Thyroid gland (tissue), 4 donors: ENCODE results near the gene HSPA6. TPM values are rescaled to one million over a fixed set of nuclear protein-coding genes. Genes with fewer than 3 reads are reported as not detected.
A peak's percentile ranks its signal among the peaks of the same experiment; 100 is the strongest.
"Not testable (repeated sequence)": the region's sequence is repeated elsewhere in the genome, so short reads cannot be mapped to it uniquely, and the experiment has no call there.

ENCODE experiments used
- DNase-seq, 2 donors: peaks; one replicate each; pipeline ENCODE4 v3.0.0-alpha.2; 2019
- H3K27ac ChIP-seq, 3 donors: fragments of 200-600 bp; sonication (generic); 1 replicate in 2 of 3; 2 replicates in 1 of 3; pipeline ENCODE4 v1.5.1; 2016 to 2019; ENCODE audit warnings: mild to moderate bottlenecking in 1 of 3, moderate library complexity in 1 of 3
- H3K27me3 ChIP-seq: fragments of 200-600 bp; sonication (generic); one replicate; pipeline ENCODE4 v1.5.1; 2019
- H3K36me3 ChIP-seq, 2 donors: fragments of 200-600 bp; sonication (generic); one replicate each; pipeline ENCODE4 v1.5.1; 2016 to 2019
- H3K4me1 ChIP-seq, 2 donors: fragments of 200-600 bp; sonication (generic); one replicate each; pipeline ENCODE4 v1.5.1; 2017 to 2019
- H3K4me3 ChIP-seq, 3 donors: fragments of 200-600 bp; sonication (generic); replicated peaks in 1 of 3; 1 replicate in 2 of 3; 2 replicates in 1 of 3; pipeline ENCODE4 v1.5.1; 2016; ENCODE audit warnings: mild to moderate bottlenecking in 1 of 3
- H3K9me3 ChIP-seq: fragments of 200-600 bp; sonication (generic); one replicate; pipeline ENCODE4 v1.5.1; 2017
- POLR2A ChIP-seq, 2 donors: fragments of 450-650 bp; IDR thresholded peaks; one replicate each; pipeline ENCODE4 v1.6.1; 2017; ENCODE audit warnings: antibody characterized with exemption in 2 of 2, mild to moderate bottlenecking in 2 of 2, moderate library complexity in 1 of 2
- WGBS, 2 donors: methylation state at CpG; one replicate each; pipeline ENCODE4 v1.1.5; 2017; 5-methylcytosine and 5-hydroxymethylcytosine counted together
- intact Hi-C: fragments of 100-400 bp; cut with DNase I; formaldehyde crosslinking; loops from one replicate; pipeline ENCODE4 v1.15.1; 2023
- total RNA-seq, 4 donors: library from RNA; depleted of rRNA; stranded (reverse); fragments of >200 nt; gene quantifications; one replicate each; pipeline ENCODE4 v1.2.3, GENCODE V29; 2016

Gene HSPA6
- total RNA-seq, 4 donors from 2014 or later: 0.75 to 4.7 (median 2.7) TPM

GRCh38 chr1:161530671-161531641 lies 6.6 kb downstream of the HSPA6 start:
- H3K36me3 ChIP-seq, intact Hi-C loops, H3K27me3 ChIP-seq, H3K4me1 ChIP-seq, H3K9me3 ChIP-seq: not testable (repeated sequence)
- WGBS, 2 donors: 1 to 2% methylated on average over 55 to 56 of the region's 56 CpGs
- peak in 1 of 2 donors; percentile 48 for TF ChIP-seq POLR2A (IDR thresholded peaks at IDR 0.05)
- peak overlapping the region; percentile 28 to 100 (median 85) for H3K27ac ChIP-seq
- DNase-seq: peak; percentile 73 to 79
- H3K4me3 ChIP-seq: peak overlapping the region in 2 of 3 donors; percentile 17 to 35

DNA sequence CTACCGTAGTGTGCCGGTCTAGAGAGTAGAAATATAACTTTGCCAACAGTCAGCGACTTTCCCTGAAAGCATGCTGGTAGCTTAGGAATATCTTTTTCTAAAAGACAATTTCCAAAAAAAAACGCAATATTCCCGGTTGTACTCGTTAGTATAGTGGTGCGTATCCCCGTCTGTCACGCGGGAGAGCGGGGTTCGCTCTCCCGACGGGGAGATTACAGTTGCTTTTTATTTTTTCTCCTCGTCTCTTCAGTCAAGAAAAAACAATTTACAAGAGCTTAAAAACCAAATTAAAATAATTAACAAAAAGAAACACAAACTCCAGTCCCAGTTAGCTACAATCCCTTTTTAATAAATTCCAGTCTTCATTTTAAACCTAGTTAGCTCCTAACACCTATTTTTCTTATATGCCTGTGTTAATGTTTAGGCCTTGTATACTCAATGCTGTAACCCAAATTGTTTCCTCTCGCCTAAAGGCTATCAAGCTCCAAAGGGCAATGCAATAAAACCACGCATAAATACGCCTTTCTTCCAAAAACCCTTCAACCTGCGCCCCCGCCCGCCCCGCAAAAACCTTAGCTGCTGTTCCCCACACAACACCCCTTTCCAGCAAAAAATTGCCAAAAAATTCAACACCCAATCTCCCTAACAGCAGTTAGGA lies 7.8 kb downstream of the HSPA6 start:
- TF ChIP-seq POLR2A (IDR thresholded peaks at IDR 0.05): no peak
- WGBS, 2 donors: 79 to 81% methylated on average over 22 of the region's 22 CpGs
- DNase-seq: no peak
- Histone ChIP-seq H3K4me1 (no peaks in the 10 kb centered on the region), H3K27me3 (no peaks in the 10 kb centered on the region), H3K4me3 (no peak overlapping the region), H3K36me3 (no peaks in the 10 kb centered on the region), H3K9me3 (no peaks in the 10 kb centered on the region), H3K27ac (peak overlapping the region in 1 of 3 donors; percentile 60)
- intact Hi-C loops: no loop called here

DNA sequence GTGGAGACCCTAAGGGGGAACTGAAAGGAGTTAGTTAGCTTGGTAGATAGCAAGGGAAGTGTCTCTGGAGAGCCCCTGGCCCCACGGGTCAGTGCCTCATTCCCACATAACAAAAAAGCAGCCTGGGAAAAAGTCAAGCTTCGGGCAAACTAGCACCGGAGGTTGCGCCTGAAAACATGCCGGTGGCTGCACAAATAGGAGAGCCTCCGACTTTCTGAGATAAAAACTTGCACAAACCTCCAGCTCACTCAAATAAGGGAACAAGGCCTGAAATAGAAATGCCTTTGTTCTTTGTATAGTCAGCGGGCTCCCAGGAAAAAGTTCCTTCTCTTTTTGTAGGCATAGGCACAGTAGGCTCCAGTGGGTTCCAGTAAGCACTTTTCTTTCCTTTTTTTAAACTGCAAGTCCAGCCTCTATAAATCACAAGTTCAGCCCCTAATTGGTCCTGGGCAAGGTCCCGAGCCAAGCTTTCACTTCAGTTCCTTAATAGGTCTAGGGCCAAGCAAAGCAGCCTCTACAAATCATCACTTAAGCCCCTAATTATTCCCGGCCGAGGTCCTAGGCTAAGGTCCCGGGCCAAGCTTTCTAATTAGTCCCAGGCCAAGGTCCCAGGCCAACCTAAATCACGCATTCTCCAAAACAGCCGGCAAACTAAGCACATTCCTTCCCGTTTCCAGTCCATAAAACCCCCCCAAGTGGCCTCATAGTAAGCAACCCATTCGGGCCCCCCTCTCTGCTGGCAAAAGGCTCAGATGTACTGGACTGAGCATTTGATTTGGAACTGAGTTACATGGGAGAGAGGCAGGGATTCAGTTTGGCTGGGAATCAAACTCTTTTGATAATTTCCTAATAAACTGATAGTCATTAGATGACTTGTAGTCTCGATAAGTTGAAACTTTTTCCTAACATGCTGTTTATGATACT lies 8.6 kb downstream of the HSPA6 start:
- WGBS, 2 donors: 59 to 60% methylated on average over 15 of the region's 16 CpGs
- H3K27me3 ChIP-seq, DNase-seq, H3K9me3 ChIP-seq, H3K4me1 ChIP-seq, H3K4me3 ChIP-seq, intact Hi-C loops, H3K36me3 ChIP-seq: not testable (repeated sequence)
- H3K27ac ChIP-seq: peak overlapping the region in 1 of 3 donors; percentile 60

- WGBS, 2 donors: 82 to 84% methylated on average over 7 of the region's 7 CpGs
- H3K9me3 ChIP-seq, H3K4me3 ChIP-seq, H3K27me3 ChIP-seq, H3K36me3 ChIP-seq, H3K27ac ChIP-seq, DNase-seq, H3K4me1 ChIP-seq, intact Hi-C loops: not testable (repeated sequence)
Measured at GRCh38 chr1:161537068-161537669, 12.8 kb downstream of the HSPA6 start.

DNA sequence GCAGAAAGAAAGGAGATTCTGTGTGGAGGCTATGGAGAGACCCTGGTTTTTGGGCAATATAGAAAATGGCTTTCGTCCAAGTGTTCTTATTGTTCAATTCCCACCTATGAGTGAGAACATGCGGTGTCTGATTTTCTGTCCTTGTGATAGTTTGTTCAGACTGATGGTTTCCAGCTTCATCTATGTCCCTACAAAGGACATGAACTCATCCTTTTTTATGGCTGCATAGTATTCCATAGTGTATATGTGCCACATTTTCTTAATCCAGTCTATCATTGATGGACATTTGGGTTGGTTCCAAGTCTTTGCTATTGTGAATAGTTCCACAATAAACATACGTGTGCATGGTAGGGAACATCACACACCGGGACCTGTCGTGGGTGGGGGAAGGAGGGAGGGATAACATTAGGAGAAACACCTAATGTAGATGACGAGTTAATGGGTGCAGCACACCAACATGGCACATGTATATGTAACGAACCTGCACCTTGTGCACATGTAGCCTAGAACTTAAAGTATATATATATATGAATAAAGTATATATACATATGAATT lies 14.7 kb downstream of the HSPA6 start:
- H3K9me3 ChIP-seq, H3K36me3 ChIP-seq, H3K27ac ChIP-seq, H3K27me3 ChIP-seq, DNase-seq, H3K4me1 ChIP-seq, intact Hi-C loops, H3K4me3 ChIP-seq: not testable (repeated sequence)
- WGBS, 2 donors: 94 to 95% methylated on average over 7 of the region's 7 CpGs

DNA sequence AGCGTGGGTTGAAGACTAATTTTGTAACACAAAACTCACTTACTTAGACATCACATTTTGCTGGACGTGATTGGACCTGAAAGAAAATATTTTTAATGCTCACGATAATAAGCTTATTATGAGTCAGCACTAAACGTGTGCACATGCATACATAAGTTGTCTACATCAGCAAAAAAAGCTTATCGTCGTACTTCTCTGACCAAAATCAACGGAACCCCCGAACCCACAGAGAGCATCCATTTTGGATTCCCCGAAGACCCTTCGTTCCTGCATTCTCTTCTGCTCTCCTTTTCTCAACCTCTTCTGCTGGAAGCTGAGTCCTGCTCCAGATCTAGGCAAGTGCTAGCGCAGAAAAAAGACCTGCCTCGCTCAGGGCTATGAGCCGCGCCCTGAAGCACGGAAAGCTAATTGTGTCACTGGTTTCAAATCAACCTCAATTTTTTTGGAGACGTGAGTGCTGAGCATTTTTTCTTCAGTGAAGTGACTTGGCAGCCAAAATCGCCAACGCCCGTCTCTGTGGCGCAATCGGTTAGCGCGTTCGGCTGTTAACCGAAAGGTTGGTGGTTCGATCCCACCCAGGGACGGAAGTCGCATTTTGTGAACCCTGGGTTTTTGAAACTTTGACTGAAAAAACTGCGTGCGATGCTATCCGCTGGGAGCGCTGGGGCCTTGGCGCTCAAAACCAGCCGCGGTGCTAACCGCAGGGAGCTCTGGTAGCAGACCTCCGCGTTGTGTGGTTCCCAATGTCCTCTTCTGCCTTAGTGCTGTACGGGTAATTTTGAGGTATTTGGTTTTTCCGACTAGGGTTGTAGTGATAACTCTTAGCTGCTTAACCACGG lies 15.6 kb downstream of the HSPA6 start:
- peak; percentile 56 to 60 for DNase-seq
- WGBS, 2 donors: 6% methylated on average over 40 to 41 of the region's 41 CpGs

GRCh38 chr1:161540570-161540960 lies 16.2 kb downstream of the HSPA6 start:
- intact Hi-C loops, H3K27me3 ChIP-seq, H3K9me3 ChIP-seq, DNase-seq, H3K4me1 ChIP-seq, H3K27ac ChIP-seq, H3K36me3 ChIP-seq: not testable (repeated sequence)
- peak overlapping the region in 1 of 3 donors; percentile 23 for H3K4me3 ChIP-seq
- 45 to 60% methylated on average over 10 of the region's 10 CpGs for WGBS, 2 donors

More for the DNA sequence above, 15.6 kb downstream of the HSPA6 start:
- intact Hi-C loops, H3K27me3 ChIP-seq, H3K9me3 ChIP-seq, H3K4me1 ChIP-seq, H3K36me3 ChIP-seq: not testable (repeated sequence)
- peak overlapping the region in 2 of 3 donors; percentile 8 to 23 for H3K4me3 ChIP-seq
- peak overlapping the region; percentile 20 to 30 (median 28) for H3K27ac ChIP-seq

DNA sequence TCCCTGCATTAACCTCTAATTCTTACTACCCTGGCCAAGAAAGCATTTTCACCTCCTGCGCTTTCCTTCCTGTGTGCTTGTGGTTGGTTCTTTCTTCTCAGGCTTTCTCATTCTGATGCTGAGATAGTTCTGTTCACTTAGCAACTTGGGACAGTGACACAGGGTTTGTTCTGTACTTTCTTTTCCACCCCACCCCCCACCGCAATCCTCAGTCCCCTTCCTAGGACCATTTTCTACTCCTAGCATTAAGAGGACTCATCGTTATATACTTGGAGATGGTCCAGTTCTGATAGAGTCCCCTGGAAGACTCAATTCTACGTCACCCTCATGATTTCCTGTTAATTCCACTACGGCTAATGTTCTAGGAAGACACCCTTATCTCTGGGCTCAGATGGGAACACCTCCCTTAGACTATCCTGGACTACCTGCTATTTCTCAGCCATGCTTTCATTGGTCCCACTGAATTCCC lies 17.8 kb downstream of the HSPA6 start:
- intact Hi-C loops: not testable (repeated sequence)

GRCh38 chr1:161543125-161543524 lies 18.8 kb downstream of the HSPA6 start:
- intact Hi-C loops, H3K36me3 ChIP-seq, H3K4me1 ChIP-seq, H3K27me3 ChIP-seq, H3K4me3 ChIP-seq, DNase-seq, H3K27ac ChIP-seq, H3K9me3 ChIP-seq: not testable (repeated sequence)
- 79 to 91% methylated on average over 1 of the region's 1 CpG for WGBS, 2 donors

More for the DNA sequence above, 17.8 kb downstream of the HSPA6 start:
- H3K4me3 ChIP-seq, H3K36me3 ChIP-seq, H3K4me1 ChIP-seq, H3K27me3 ChIP-seq, H3K9me3 ChIP-seq, DNase-seq, H3K27ac ChIP-seq: not testable (repeated sequence)
- WGBS, 2 donors: 84 to 91% methylated on average over 5 of the region's 5 CpGs

DNA sequence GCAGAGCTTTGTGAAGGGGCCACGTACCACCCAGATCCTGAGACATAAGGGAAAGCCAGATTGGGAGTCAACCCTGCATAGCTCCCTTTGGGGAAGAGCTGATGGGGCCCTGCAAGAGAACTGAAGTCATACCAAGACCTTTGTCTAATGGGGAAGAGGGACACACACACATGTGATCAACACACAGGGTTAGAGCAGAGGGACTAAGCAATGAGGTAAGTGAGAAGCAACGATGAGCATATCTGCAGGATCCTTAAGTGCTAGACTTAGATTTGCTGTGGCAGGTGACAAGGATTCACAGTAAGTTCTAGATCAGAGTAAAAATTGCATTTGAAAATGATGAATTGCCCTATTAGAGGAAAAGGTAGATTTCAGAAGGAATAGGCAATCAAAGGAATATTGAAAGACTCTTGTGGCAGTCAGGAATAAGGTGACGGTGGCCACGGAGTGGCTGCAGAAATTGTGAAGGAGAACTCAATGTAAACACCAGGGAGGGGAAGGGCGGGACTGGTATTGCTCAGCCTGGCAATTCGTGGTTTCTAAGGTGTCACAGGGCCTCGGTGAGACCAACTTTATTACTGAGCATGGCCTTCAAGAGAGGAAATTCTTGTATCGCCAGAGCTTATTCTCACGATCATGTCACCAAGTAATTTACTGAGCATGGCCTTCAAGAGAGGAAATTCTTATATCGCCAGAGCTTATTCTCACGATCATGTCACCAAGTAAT lies 20.8 kb downstream of the HSPA6 start:
- H3K27me3 ChIP-seq, H3K9me3 ChIP-seq, H3K36me3 ChIP-seq, intact Hi-C loops, H3K4me3 ChIP-seq, H3K27ac ChIP-seq, H3K4me1 ChIP-seq, DNase-seq: not testable (repeated sequence)
- WGBS, 2 donors: 79 to 87% methylated on average over 10 to 11 of the region's 11 CpGs
